Endothelial cell of umbilical vein (primary cell): ENCODE results near the gene EDC3.

ENCODE experiments used
- EZH2 ChIP-seq: IDR thresholded peaks from 2 replicates; pipeline ENCODE4 v1.6.1; 2012; ENCODE audit warnings: borderline replicate concordance, low read depth, mild to moderate bottlenecking, moderate library complexity, low read length, inconsistent platforms; ENCODE audit not compliant: severe bottlenecking
- GATA2 ChIP-seq: IDR thresholded peaks from 2 replicates; pipeline ENCODE4 v1.7.0; 2011; ENCODE audit warnings: low read depth, mild to moderate bottlenecking, moderate library complexity, mixed read lengths, low read length; ENCODE audit not compliant: insufficient read length, insufficient read depth
- POLR2A ChIP-seq: IDR thresholded peaks from 2 replicates; pipeline ENCODE4 v1.6.1; 2012; ENCODE audit warnings: low read depth, mild to moderate bottlenecking, control low read depth, low read length
- POLR2AphosphoS5 ChIP-seq: IDR thresholded peaks from 2 replicates; pipeline ENCODE4 v1.6.1; 2012; ENCODE audit warnings: low read depth, mild to moderate bottlenecking, control low read depth, low read length, moderate library complexity; ENCODE audit not compliant: insufficient read depth
- TF ChIP-seq, protein P1 (sequence below), 2 donors: IDR thresholded peaks; 1 replicate in 1 of 2; 2 replicates in 1 of 2; pipeline ENCODE4 v1.5.1; 2011; ENCODE audit warnings: low read length in 2 of 2, mild to moderate bottlenecking in 2 of 2, moderate library complexity in 2 of 2, control low read depth in 1 of 2, inconsistent platforms in 1 of 2, low read depth in 1 of 2; ENCODE audit not compliant: insufficient read depth in 1 of 2; ENCODE audit errors: extremely low read depth in 1 of 2
- TF ChIP-seq, protein P2 (sequence below): IDR thresholded peaks from 2 replicates; pipeline ENCODE4 v1.6.1; 2011; ENCODE audit not compliant: insufficient read depth, insufficient read length

DNA sequence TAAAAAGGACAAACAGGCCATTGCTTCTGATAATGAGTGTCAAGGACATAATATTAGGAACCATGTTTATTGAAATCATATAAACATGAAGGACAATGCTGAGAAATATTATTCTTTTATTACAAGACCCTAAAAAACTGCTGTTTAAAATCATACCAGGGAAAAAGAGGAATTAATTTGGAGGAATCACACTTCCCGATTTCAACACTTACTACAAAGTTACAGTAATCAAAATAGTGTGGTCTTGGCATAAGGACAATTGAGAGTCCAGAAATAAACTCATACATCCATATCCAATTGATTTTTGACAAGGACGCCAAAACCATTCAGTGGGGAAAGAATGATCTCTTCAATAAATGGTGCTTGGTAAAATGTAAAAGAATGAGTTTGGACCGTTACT is 16.5 kb upstream of the EDC3 start:
- TF ChIP-seq, protein P1, sequence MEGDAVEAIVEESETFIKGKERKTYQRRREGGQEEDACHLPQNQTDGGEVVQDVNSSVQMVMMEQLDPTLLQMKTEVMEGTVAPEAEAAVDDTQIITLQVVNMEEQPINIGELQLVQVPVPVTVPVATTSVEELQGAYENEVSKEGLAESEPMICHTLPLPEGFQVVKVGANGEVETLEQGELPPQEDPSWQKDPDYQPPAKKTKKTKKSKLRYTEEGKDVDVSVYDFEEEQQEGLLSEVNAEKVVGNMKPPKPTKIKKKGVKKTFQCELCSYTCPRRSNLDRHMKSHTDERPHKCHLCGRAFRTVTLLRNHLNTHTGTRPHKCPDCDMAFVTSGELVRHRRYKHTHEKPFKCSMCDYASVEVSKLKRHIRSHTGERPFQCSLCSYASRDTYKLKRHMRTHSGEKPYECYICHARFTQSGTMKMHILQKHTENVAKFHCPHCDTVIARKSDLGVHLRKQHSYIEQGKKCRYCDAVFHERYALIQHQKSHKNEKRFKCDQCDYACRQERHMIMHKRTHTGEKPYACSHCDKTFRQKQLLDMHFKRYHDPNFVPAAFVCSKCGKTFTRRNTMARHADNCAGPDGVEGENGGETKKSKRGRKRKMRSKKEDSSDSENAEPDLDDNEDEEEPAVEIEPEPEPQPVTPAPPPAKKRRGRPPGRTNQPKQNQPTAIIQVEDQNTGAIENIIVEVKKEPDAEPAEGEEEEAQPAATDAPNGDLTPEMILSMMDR (IDR thresholded peaks at IDR 0.05; ENCODE audit: extremely low read depth in 1 of 2, insufficient read depth in 1 of 2, low read depth in 1 of 2, low read length in 2 of 2): no peak
- TF ChIP-seq POLR2A (no peak), GATA2 (no peak), EZH2 (no peak), POLR2AphosphoS5 (no peak)
- TF ChIP-seq, protein P2, sequence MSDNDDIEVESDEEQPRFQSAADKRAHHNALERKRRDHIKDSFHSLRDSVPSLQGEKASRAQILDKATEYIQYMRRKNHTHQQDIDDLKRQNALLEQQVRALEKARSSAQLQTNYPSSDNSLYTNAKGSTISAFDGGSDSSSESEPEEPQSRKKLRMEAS: no peak
